HG03575 (cell line): ENCODE results near the gene CNTROB.

Source experiments
- ATAC-seq: cut with Tn5 transposase; IDR thresholded peaks from one replicate; pipeline ENCODE4 v1.9.1; 2021; ENCODE audit not compliant: unreplicated experiment, insufficient number of reproducible peaks, low FRiP score; ENCODE audit errors: extremely low read depth

Gene CNTROB, protein sequence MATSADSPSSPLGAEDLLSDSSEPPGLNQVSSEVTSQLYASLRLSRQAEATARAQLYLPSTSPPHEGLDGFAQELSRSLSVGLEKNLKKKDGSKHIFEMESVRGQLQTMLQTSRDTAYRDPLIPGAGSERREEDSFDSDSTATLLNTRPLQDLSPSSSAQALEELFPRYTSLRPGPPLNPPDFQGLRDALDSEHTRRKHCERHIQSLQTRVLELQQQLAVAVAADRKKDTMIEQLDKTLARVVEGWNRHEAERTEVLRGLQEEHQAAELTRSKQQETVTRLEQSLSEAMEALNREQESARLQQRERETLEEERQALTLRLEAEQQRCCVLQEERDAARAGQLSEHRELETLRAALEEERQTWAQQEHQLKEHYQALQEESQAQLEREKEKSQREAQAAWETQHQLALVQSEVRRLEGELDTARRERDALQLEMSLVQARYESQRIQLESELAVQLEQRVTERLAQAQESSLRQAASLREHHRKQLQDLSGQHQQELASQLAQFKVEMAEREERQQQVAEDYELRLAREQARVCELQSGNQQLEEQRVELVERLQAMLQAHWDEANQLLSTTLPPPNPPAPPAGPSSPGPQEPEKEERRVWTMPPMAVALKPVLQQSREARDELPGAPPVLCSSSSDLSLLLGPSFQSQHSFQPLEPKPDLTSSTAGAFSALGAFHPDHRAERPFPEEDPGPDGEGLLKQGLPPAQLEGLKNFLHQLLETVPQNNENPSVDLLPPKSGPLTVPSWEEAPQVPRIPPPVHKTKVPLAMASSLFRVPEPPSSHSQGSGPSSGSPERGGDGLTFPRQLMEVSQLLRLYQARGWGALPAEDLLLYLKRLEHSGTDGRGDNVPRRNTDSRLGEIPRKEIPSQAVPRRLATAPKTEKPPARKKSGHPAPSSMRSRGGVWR

DNA sequence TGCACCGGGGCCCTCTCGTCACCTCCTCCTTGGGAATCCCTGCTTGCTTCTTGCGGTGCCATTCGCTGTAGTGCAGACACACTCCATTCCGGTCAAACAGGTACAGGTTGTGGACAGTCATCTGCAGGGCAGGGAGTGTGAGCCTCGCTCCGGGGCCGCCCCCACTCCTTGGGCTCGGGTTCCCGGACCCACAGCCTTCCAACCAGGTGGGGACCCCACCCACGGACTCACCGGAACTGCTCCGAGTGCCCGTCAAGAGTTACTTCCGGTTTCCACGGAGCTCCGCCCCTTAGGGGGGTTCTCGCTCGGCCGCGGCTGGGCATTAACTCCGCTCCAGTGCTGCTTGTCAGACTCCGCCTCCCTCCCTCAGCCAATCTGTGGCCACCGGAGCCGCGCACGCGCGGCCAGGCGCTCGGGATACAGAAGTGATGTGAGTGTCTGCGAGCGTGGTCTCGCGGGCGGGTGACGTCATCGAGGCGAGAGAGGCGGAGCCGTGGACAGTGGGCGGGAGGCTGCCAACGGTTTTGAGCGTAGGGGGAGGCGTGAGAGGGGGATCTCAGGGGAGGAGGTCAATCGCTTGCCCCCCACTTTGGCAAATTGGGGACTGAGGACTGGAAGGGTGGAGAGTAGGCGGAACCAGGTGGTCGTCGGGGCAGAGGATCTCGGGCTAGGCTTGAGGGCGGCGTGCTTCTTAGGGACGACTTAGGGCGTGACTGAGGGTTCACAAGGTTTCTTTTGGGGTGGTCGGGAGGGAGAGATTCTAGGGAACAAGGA, at the start of gene CNTROB, which contains the start of gene TRAPPC1:
Gene CNTROB (plus strand): TSS at position 498 of the 774 bp plus-strand sequence. CDS start 874 bp downstream, outside the sequence.
Gene TRAPPC1 (minus strand): TSS at position 238 of the 774 bp plus-strand sequence. CDS start 117 bp downstream, at position 121.
- peak; percentile 45 for ATAC-seq

GRCh38 chr17:7882629-7883028, 49.4 kb upstream of the CNTROB start:
- no peak for ATAC-seq

DNA sequence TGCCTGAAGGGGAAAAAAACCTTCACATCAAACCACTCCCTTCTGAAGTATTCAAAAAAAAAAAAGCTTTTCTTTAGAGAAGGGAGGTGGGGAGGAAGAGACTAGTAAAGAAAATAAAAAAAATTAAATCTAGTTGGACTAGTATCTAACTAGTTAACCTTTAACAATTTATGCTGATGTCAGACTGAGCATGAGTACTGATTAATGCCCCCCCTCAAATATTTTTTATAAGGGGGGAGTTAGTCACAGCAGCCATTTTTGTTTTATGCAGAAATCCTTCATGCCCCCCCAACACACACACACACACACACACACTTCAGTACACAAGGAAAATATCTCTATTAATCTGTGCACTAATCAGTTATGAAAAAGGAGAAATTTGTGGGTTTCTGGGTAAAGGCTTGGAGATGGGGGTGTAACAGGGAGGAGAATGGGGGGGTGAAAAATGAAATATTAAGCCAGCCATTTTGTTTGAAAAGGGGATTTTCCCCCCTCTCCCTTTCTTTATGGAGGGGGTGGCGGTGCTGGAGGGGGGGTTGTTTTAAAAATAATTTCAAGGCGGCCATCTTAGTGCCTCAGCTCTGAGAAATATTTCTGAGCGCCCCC, 48.1 kb upstream of the CNTROB start:
- no peak for ATAC-seq

GRCh38 chr17:7884581-7885366, 47.2 kb upstream of the CNTROB start:
- no peak for ATAC-seq

GRCh38 chr17:7885367-7886226, 46.4 kb upstream of the CNTROB start:
- ATAC-seq = no peak

- no peak for ATAC-seq
These were observed 45.6 kb upstream of the CNTROB start for GRCh38 chr17:7886227-7887037.

- ATAC-seq = no peak
These were observed 44.9 kb upstream of the CNTROB start for GRCh38 chr17:7887038-7887481.

DNA sequence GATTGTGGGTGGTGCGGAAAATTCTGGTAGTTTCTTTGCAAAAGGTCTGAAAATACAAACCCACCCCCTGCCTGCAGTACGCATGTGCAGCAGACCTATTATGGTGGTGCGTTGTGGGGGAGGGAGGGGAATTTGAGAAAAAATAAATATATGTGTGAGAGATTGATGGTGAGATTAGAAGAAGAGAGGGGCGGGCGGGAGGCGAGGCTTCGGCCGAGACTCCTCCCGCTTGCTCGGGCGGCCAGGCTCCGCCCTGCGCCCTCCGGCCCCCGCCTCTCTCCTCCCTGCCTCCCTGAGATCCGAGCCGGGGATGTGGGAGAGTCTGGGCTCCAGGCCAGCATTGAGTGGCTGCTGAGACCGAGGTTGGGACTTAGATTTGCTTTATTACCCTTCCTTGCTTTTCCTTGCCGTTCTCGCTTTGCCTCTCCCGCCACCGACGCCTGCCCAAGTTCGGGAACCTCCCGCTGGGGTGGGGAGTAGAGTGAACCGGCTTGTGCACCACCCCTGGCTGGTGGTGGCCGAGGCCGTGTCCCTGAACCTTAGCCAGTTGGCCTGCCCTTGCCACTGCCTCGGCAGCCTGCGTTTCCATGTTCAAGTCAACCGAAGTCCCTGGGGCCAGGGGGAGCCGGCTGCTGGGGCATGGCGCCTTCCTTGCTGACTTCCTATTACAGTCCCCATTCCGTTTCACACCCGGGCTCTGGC, 44.4 kb upstream of the CNTROB start:
- ATAC-seq = no peak

- no peak for ATAC-seq
These were observed 43.7 kb upstream of the CNTROB start, which contains the start of gene CHD3 for GRCh38 chr17:7888184-7888920. TSS of gene CHD3 (plus strand) at chr17:7888789. CDS start at chr17:7889001, 212 bp downstream.

- no peak for ATAC-seq
These were observed 42.6 kb upstream of the CNTROB start for GRCh38 chr17:7889166-7889955.

- ATAC-seq = no peak
These were observed 38.7 kb upstream of the CNTROB start for GRCh38 chr17:7893187-7893880.

- no peak for ATAC-seq
These were observed 37.8 kb upstream of the CNTROB start for GRCh38 chr17:7894226-7894625.

DNA sequence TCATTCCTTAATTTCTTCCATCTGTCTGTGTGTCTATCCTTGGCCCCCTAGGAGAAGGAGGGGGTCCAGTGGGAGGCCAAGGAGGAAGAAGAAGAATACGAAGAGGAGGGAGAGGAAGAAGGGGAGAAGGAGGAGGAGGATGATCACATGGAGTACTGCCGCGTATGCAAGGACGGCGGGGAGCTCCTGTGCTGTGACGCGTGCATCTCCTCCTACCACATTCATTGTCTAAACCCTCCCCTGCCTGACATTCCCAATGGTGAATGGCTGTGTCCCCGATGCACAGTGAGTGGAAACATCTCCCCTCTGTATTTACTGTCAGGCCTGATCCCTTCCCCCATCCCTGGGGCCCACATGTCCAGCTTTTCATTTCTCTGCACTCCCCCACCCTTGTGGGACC, 37.1 kb upstream of the CNTROB start:
- no peak for ATAC-seq

- no peak for ATAC-seq
These were observed 34.9 kb upstream of the CNTROB start for GRCh38 chr17:7897090-7897489.
